ENCODE data around the gene FGF21. TPM values are rescaled to one million over a fixed set of nuclear protein-coding genes. Genes with fewer than 3 reads are reported as not detected.

The FGF21 gene
- total RNA-seq, 1 experiment from 2014 or later, result not detected

GRCh38 chr19:48796298-48797083 is 41.2 kb downstream of the FGF21 start:
- intact Hi-C loops (cut with micrococcal nuclease; ENCODE audit: unreplicated experiment), result no loop called here
- Mint-ChIP-seq H3K4me3 (ENCODE audit: low read depth, unreplicated experiment) (no peak overlapping the region), H3K36me3 (ENCODE audit: insufficient read depth, unreplicated experiment) (peaks cover 31% of the 10 kb centered on the region), H3K27ac (ENCODE audit: unreplicated experiment) (no peak overlapping the region), H3K4me1 (ENCODE audit: low read depth, unreplicated experiment) (peaks cover 15% of the 10 kb centered on the region), H3K27me3 (ENCODE audit: unreplicated experiment) (no peaks in the 10 kb centered on the region), H3K9me3 (ENCODE audit: low read depth, unreplicated experiment) (no peaks in the 10 kb centered on the region)
- no peak for TF ChIP-seq CTCF (IDR thresholded peaks at IDR 0.05; ENCODE audit: unreplicated experiment)
- CTCF ChIA-PET, result interaction anchor here (0.6 to 2.3 kb wide), 4 partner anchors 11 to 267 kb away, joined by 3 to 20 read pairs (median 16); no protein-coding TSS in a partner anchor
- DNase-seq, result no peak
- no TSS peak for BruUV-seq (replicated peaks)

- DNase-seq, result no peak
- H3K9me3 Mint-ChIP-seq (ENCODE audit: low read depth, unreplicated experiment), result no peaks in the 10 kb centered on the region
- H3K4me3 Mint-ChIP-seq (ENCODE audit: low read depth, unreplicated experiment), result no peak overlapping the region
- no peak for TF ChIP-seq CTCF (IDR thresholded peaks at IDR 0.05; ENCODE audit: unreplicated experiment)
- CTCF ChIA-PET, result no interaction called here
- H3K4me1 Mint-ChIP-seq (ENCODE audit: low read depth, unreplicated experiment), result peaks cover 15% of the 10 kb centered on the region
- peaks cover 31% of the 10 kb centered on the region for H3K36me3 Mint-ChIP-seq (ENCODE audit: insufficient read depth, unreplicated experiment)
- H3K27me3 Mint-ChIP-seq (ENCODE audit: unreplicated experiment), result no peaks in the 10 kb centered on the region
- BruUV-seq (replicated peaks), result no TSS peak
- no peak overlapping the region for H3K27ac Mint-ChIP-seq (ENCODE audit: unreplicated experiment)
- intact Hi-C loops (cut with micrococcal nuclease; ENCODE audit: unreplicated experiment), result no loop called here
Measured at GRCh38 chr19:48797103-48797502, 41.8 kb downstream of the FGF21 start.

- peaks cover 31% of the 10 kb centered on the region for H3K36me3 Mint-ChIP-seq (ENCODE audit: insufficient read depth, unreplicated experiment)
- H3K27me3 Mint-ChIP-seq (ENCODE audit: unreplicated experiment), result no peaks in the 10 kb centered on the region
- no peaks in the 10 kb centered on the region for H3K9me3 Mint-ChIP-seq (ENCODE audit: low read depth, unreplicated experiment)
- DNase-seq, result no peak
- no TSS peak for BruUV-seq (replicated peaks)
- H3K27ac Mint-ChIP-seq (ENCODE audit: unreplicated experiment), result no peak overlapping the region
- TF ChIP-seq CTCF (IDR thresholded peaks at IDR 0.05; ENCODE audit: unreplicated experiment), result no peak
- peaks cover 15% of the 10 kb centered on the region for H3K4me1 Mint-ChIP-seq (ENCODE audit: low read depth, unreplicated experiment)
- CTCF ChIA-PET, result interaction anchor here (0.6 to 1.1 kb wide), 2 partner anchors 25 to 1515 kb away, joined by 3 to 4 read pairs; no protein-coding TSS in a partner anchor
- no peak overlapping the region for H3K4me3 Mint-ChIP-seq (ENCODE audit: low read depth, unreplicated experiment)
- intact Hi-C loops (cut with micrococcal nuclease; ENCODE audit: unreplicated experiment), result no loop called here
Measured at GRCh38 chr19:48798937-48799336, 43.6 kb downstream of the FGF21 start.

- no TSS peak for BruUV-seq (replicated peaks)
- no peak for DNase-seq
- peaks cover 27% of the 10 kb centered on the region for H3K36me3 Mint-ChIP-seq (ENCODE audit: insufficient read depth, unreplicated experiment)
- TF ChIP-seq CTCF (IDR thresholded peaks at IDR 0.05; ENCODE audit: unreplicated experiment), result no peak
- no peaks in the 10 kb centered on the region for H3K9me3 Mint-ChIP-seq (ENCODE audit: low read depth, unreplicated experiment)
- H3K4me3 Mint-ChIP-seq (ENCODE audit: low read depth, unreplicated experiment), result no peak overlapping the region
- H3K27ac Mint-ChIP-seq (ENCODE audit: unreplicated experiment), result no peak overlapping the region
- intact Hi-C loops (cut with micrococcal nuclease; ENCODE audit: unreplicated experiment), result no loop called here
- CTCF ChIA-PET, result interaction anchor here (0.6 to 1.1 kb wide), 2 partner anchors 25 to 1515 kb away, joined by 3 to 4 read pairs; no protein-coding TSS in a partner anchor
- H3K27me3 Mint-ChIP-seq (ENCODE audit: unreplicated experiment), result no peaks in the 10 kb centered on the region
- H3K4me1 Mint-ChIP-seq (ENCODE audit: low read depth, unreplicated experiment), result peaks cover 10% of the 10 kb centered on the region
Measured at GRCh38 chr19:48799358-48800300, 44.3 kb downstream of the FGF21 start.
